K562 (cell line): ENCODE measurements around the gene ZPR1.

Experiments
- CSDE1 ChIP-seq, 2 experiments: fragments of 450-650 bp; IDR thresholded peaks; 2 replicates each; pipeline ENCODE4 v1.6.1; 2016; ENCODE audit warnings: mild to moderate bottlenecking in 1 of 2
- ZNF184 ChIP-seq: sonication (generic); formaldehyde crosslinking; IDR thresholded peaks from 2 replicates; pipeline ENCODE4 v1.5.0; 2020; ENCODE audit warnings: missing genetic modification reagents
- TF ChIP-seq, protein P1 (sequence below), 3 experiments: IDR thresholded peaks in 2 of 3; conservative IDR thresholded peaks in 1 of 3; 2 replicates each; pipeline ENCODE4 v1.5.1; 2011 to 2012; ENCODE audit warnings: low read length in 3 of 3, mild to moderate bottlenecking in 3 of 3, control low read depth in 2 of 3, improper control_type of control experiment in 1 of 3, inconsistent platforms in 1 of 3, low read depth in 1 of 3, mixed read lengths in 1 of 3, moderate library complexity in 1 of 3; ENCODE audit not compliant: insufficient read depth in 2 of 3
- TF ChIP-seq, protein P2 (sequence below): sonication (generic); formaldehyde crosslinking; IDR thresholded peaks from 2 replicates; pipeline ENCODE4 v1.8.0; 2022; ENCODE audit warnings: missing genetic modification reagents, mild to moderate bottlenecking, borderline replicate concordance

DNA sequence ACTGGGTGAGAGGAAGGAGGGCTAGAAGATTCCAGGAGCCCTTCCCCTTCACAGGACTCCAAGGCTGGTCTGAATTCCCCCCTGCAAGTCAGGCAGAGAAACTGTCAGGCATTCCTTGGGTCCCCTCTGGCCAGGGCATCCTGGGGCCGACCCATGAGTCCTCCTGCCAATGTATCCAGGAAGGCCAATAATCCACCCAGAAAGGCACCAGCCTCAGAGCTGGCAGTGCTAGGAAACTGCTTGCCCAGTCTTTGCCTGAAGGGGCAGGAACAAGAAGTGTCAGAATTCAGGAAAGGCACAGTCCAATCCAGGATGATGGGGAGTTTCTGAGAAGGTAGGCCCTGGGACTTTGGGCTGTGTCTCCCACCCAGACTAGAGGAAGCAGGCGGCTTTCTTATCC lies 56.0 kb downstream of the ZPR1 start:
- TF ChIP-seq, protein P1, sequence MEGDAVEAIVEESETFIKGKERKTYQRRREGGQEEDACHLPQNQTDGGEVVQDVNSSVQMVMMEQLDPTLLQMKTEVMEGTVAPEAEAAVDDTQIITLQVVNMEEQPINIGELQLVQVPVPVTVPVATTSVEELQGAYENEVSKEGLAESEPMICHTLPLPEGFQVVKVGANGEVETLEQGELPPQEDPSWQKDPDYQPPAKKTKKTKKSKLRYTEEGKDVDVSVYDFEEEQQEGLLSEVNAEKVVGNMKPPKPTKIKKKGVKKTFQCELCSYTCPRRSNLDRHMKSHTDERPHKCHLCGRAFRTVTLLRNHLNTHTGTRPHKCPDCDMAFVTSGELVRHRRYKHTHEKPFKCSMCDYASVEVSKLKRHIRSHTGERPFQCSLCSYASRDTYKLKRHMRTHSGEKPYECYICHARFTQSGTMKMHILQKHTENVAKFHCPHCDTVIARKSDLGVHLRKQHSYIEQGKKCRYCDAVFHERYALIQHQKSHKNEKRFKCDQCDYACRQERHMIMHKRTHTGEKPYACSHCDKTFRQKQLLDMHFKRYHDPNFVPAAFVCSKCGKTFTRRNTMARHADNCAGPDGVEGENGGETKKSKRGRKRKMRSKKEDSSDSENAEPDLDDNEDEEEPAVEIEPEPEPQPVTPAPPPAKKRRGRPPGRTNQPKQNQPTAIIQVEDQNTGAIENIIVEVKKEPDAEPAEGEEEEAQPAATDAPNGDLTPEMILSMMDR (IDR thresholded peaks at IDR 0.05 in 2 of 3, conservative IDR thresholded peaks at IDR 0.05 in 1 of 3; ENCODE audit: insufficient read depth in 2 of 3, low read depth in 1 of 3, low read length in 3 of 3), result no peak
- TF ChIP-seq ZNF184 (no peak), CSDE1 (IDR thresholded peaks at IDR 0.05) (no peak)
- TF ChIP-seq, protein P2, sequence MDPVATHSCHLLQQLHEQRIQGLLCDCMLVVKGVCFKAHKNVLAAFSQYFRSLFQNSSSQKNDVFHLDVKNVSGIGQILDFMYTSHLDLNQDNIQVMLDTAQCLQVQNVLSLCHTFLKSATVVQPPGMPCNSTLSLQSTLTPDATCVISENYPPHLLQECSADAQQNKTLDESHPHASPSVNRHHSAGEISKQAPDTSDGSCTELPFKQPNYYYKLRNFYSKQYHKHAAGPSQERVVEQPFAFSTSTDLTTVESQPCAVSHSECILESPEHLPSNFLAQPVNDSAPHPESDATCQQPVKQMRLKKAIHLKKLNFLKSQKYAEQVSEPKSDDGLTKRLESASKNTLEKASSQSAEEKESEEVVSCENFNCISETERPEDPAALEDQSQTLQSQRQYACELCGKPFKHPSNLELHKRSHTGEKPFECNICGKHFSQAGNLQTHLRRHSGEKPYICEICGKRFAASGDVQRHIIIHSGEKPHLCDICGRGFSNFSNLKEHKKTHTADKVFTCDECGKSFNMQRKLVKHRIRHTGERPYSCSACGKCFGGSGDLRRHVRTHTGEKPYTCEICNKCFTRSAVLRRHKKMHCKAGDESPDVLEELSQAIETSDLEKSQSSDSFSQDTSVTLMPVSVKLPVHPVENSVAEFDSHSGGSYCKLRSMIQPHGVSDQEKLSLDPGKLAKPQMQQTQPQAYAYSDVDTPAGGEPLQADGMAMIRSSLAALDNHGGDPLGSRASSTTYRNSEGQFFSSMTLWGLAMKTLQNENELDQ (CRISPR knock-in tag), result no peak
